Measurements from ENCODE around the gene NFATC3. TPM values are rescaled to one million over a fixed set of nuclear protein-coding genes. Genes with fewer than 3 reads are reported as not detected.

Gene NFATC3
- total RNA-seq, 1 experiment from 2014 or later, result 37.2 TPM

DNA sequence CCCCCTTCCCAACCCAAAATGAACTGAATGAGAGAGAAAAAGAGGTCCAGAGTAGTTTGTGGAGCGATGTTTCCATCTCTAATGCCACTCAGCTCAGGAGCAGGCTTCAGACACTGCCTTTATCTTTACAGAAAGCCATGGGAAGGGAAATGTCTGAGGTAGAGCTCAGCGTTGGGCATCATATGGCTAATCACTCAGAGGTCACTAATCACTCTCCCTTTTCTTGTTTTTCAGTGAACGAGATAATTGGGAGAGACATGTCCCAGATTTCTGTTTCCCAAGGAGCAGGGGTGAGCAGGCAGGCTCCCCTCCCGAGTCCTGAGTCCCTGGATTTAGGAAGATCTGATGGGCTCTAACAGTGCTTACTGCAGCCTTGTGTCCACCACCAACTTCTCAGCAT is 140.9 kb downstream of the NFATC3 start:
- Histone ChIP-seq H3K27ac (no peak overlapping the region), H4K20me1 (ENCODE audit: insufficient read depth) (peaks cover 27% of the 10 kb centered on the region; the same call in 1 of the 2 replicates), H2AFZ (no peak overlapping the region), H3K9me2 (ENCODE audit: insufficient read depth) (no peaks in the 10 kb centered on the region), H3K79me2 (ENCODE audit: low read depth) (no peaks in the 10 kb centered on the region), H3K27me3 (ENCODE audit: insufficient read depth, low read depth) (no peaks in the 10 kb centered on the region), H3K9me3 (ENCODE audit: insufficient read depth, low read depth) (no peaks in the 10 kb centered on the region), H3K4me2 (no peak overlapping the region), H3K36me3 (ENCODE audit: low read depth) (peaks cover 12% of the 10 kb centered on the region; the same call in 1 of the 2 replicates), H3K4me3 (no peak overlapping the region), H3F3A (ENCODE audit: insufficient read depth, low read depth) (peaks cover 43% of the 10 kb centered on the region), H3K4me1 (replicated peaks; ENCODE audit: insufficient read depth) (no peaks in the 10 kb centered on the region)
- ChIA-PET CTCF (no interaction called here), POLR2A (ENCODE audit: unreplicated experiment) (interaction anchor here (0.6 kb wide), 1 partner anchor 1075 kb away, joined by 5 read pairs; no protein-coding TSS in a partner anchor)
- intact Hi-C loops (cut with micrococcal nuclease; ENCODE audit: unreplicated experiment), result loop anchor here (10.0 kb wide), 1 partner anchor 731 kb away; no protein-coding TSS in a partner anchor
- DNase-seq, result no peak
- no TSS peak for BruUV-seq (replicated peaks)
- TF ChIP-seq CTCF (conservative IDR thresholded peaks at IDR 0.05) (no peak), EZH2 (IDR thresholded peaks at IDR 0.05; ENCODE audit: low read depth) (no peak)

DNA sequence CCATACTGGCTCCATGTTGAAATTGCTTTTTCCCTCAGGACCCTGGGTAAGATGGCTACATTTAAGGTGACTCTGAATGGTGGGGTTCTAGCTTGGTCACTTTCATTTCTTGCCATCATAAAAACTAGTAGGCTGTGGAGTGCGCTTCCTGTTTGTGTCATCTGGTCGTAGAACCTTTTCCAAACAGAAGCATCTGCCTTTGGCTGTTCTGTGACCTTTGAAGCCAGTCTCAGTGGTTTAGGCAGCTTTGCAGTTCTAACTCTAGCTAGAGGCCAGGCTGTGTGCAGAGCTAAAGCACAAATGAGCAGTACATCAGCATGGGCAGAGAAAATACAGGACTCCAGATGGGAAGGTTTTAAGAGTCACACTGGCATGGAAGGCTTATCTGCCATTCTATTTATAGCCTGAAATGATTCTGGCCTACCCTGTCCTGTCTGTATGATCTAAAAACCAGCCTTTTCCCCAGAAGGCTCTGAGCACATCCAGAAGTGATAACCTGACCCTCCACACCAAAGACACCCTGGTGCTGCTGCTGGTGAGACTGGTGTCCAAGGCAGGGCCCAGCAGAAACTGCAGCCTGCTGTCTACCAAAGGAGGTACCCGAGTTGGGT is 142.1 kb downstream of the NFATC3 start:
- peaks cover 33% of the 10 kb centered on the region for H4K20me1 ChIP-seq (ENCODE audit: insufficient read depth)
- intact Hi-C loops (cut with micrococcal nuclease; ENCODE audit: unreplicated experiment), result loop anchor here (10.0 kb wide), 1 partner anchor 732 kb away; no protein-coding TSS in a partner anchor
- no TSS peak for BruUV-seq (replicated peaks)
- H3F3A ChIP-seq (ENCODE audit: insufficient read depth, low read depth), result peaks cover 38% of the 10 kb centered on the region
- no peaks in the 10 kb centered on the region for H3K4me1 ChIP-seq (replicated peaks; ENCODE audit: insufficient read depth)
- peaks cover 12% of the 10 kb centered on the region; the same call in 1 of the 2 replicates for H3K36me3 ChIP-seq (ENCODE audit: low read depth)
- TF ChIP-seq CTCF (conservative IDR thresholded peaks at IDR 0.05) (no peak), EZH2 (IDR thresholded peaks at IDR 0.05; ENCODE audit: low read depth) (no peak)
- no peaks in the 10 kb centered on the region for H3K27me3 ChIP-seq (ENCODE audit: insufficient read depth, low read depth)
- no peak overlapping the region for H2AFZ ChIP-seq
- H3K27ac ChIP-seq, result no peak overlapping the region
- CTCF ChIA-PET, result no interaction called here
- POLR2A ChIA-PET (ENCODE audit: unreplicated experiment), result interaction anchor here (0.5 kb wide), 1 partner anchor 76 kb away, joined by 4 read pairs; no protein-coding TSS in a partner anchor
- DNase-seq, result no peak
- H3K4me2 ChIP-seq, result no peak overlapping the region
- H3K9me2 ChIP-seq (ENCODE audit: insufficient read depth), result no peaks in the 10 kb centered on the region
- H3K4me3 ChIP-seq, result no peak overlapping the region
- 0 out of 2 replicates have a peak, but pooled peaks cover under 1% of the 10 kb centered on the region for H3K79me2 ChIP-seq (ENCODE audit: low read depth)
- no peaks in the 10 kb centered on the region for H3K9me3 ChIP-seq (ENCODE audit: insufficient read depth, low read depth)

DNA sequence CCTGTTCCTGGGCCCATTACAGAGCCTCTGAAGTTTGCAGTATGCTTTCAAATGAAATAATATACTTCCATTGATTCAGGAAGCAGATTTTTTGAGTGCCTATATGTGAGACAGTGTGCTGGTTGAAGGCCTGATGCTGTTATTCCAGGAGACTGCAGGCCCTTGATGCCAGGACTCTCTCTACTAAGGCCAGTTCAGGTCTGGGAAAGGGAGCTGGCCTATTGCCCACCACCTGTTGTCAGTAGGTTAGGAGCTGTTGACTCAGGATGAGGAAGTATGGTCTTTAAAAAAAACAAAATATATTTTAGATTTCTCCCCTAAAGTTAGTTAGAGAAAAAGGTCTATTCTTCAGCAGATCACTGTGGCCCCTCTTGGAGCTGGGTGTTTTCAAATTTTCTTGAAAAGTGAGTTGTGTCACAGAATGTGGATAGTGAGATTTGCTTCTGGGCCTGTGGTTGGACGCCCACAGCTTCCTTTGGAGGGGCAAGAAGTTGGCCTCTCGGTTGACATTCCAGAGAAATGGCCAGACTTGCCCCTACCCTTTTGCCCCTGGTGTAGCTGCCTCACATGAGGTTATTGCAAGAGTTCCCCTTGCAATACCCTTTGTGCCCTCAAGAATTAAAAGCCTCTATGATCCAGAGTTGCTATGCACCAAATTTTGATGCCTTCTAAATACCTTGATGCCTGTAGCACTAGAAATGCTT is 142.8 kb downstream of the NFATC3 start:
- no TSS peak for BruUV-seq (replicated peaks)
- no peaks in the 10 kb centered on the region for H3K9me2 ChIP-seq (ENCODE audit: insufficient read depth)
- H2AFZ ChIP-seq, result no peak overlapping the region
- peaks cover 40% of the 10 kb centered on the region for H4K20me1 ChIP-seq (ENCODE audit: insufficient read depth)
- no peak overlapping the region for H3K27ac ChIP-seq
- H3K79me2 ChIP-seq (ENCODE audit: low read depth), result peaks cover 7% of the 10 kb centered on the region
- H3F3A ChIP-seq (ENCODE audit: insufficient read depth, low read depth), result peaks cover 38% of the 10 kb centered on the region
- TF ChIP-seq EZH2 (IDR thresholded peaks at IDR 0.05; ENCODE audit: low read depth) (no peak), CTCF (conservative IDR thresholded peaks at IDR 0.05) (no peak)
- H3K4me1 ChIP-seq (replicated peaks; ENCODE audit: insufficient read depth), result no peaks in the 10 kb centered on the region
- intact Hi-C loops (cut with micrococcal nuclease; ENCODE audit: unreplicated experiment), result loop anchor here (2.0 to 10.0 kb wide), 2 partner anchors 141 to 733 kb away; no protein-coding TSS in a partner anchor
- no peaks in the 10 kb centered on the region for H3K9me3 ChIP-seq (ENCODE audit: insufficient read depth, low read depth)
- no peak for DNase-seq
- H3K27me3 ChIP-seq (ENCODE audit: insufficient read depth, low read depth), result no peaks in the 10 kb centered on the region
- CTCF ChIA-PET, result interaction anchor here (0.9 kb wide), 1 partner anchor 11 kb away, joined by 3 read pairs; no protein-coding TSS in a partner anchor
- no peak overlapping the region for H3K4me2 ChIP-seq
- H3K36me3 ChIP-seq (ENCODE audit: low read depth), result peaks cover 12% of the 10 kb centered on the region
- POLR2A ChIA-PET (ENCODE audit: unreplicated experiment), result interaction anchor here (0.6 kb wide), 1 partner anchor 551 kb away, joined by 4 read pairs; no protein-coding TSS in a partner anchor
- no peak overlapping the region for H3K4me3 ChIP-seq

Data from PC-9 (cell line).